Smooth muscle cell (in vitro differentiated cells): ENCODE data around the gene TTC28. TPM values are rescaled to one million over a fixed set of nuclear protein-coding genes. Genes with fewer than 3 reads are reported as not detected.
A peak's percentile ranks its signal among the peaks of the same experiment; 100 is the strongest.

Experiments used
- DNase-seq: peaks from one replicate; lab custom pipeline; 2025; ENCODE audit not compliant: unreplicated experiment; lab: John Stamatoyannopoulos, UW
- H2AFZ ChIP-seq: fragments of 200-600 bp; sonication (generic); 2 replicates; pipeline ENCODE4 v1.6.0; 2016; ENCODE audit warnings: antibody characterized with exemption, low read depth, mild to moderate bottlenecking
- H3F3A ChIP-seq: fragments of 200-600 bp; sonication (generic); 2 replicates; pipeline ENCODE4 v1.6.0; 2017; ENCODE audit warnings: antibody characterized with exemption, low read depth
- H3K27ac ChIP-seq: fragments of 200-600 bp; sonication (generic); 2 replicates; pipeline ENCODE4 v1.5.1; 2016; ENCODE audit warnings: low read depth, mild to moderate bottlenecking
- H3K27me3 ChIP-seq: fragments of 200-600 bp; sonication (generic); 2 replicates; pipeline ENCODE4 v1.6.1; 2016; ENCODE audit warnings: low read depth, mild to moderate bottlenecking
- H3K36me3 ChIP-seq: fragments of 200-600 bp; sonication (generic); 2 replicates; pipeline ENCODE4 v1.5.1; 2016; ENCODE audit warnings: low read depth
- H3K4me1 ChIP-seq: fragments of 200-600 bp; sonication (generic); 2 replicates; pipeline ENCODE4 v1.5.1; 2016; ENCODE audit warnings: low read depth
- H3K4me2 ChIP-seq: fragments of 200-600 bp; sonication (generic); 2 replicates; pipeline ENCODE4 v1.6.0; 2016; ENCODE audit warnings: mild to moderate bottlenecking
- H3K4me3 ChIP-seq: fragments of 200-600 bp; sonication (generic); 2 replicates; pipeline ENCODE4 v1.5.1; 2016; ENCODE audit warnings: mild to moderate bottlenecking
- H3K79me2 ChIP-seq: fragments of 200-600 bp; sonication (generic); 2 replicates; pipeline ENCODE4 v1.6.0; 2016; ENCODE audit warnings: low read depth, mild to moderate bottlenecking
- H3K9ac ChIP-seq: fragments of 200-600 bp; sonication (generic); 2 replicates; pipeline ENCODE4 v1.6.0; 2016; ENCODE audit warnings: low read depth
- H3K9me3 ChIP-seq: fragments of 200-600 bp; sonication (generic); replicated peaks from 2 replicates; pipeline ENCODE4 v1.5.1; 2016; ENCODE audit warnings: low read depth
- H4K20me1 ChIP-seq: fragments of 200-600 bp; sonication (generic); 2 replicates; pipeline ENCODE4 v1.6.0; 2016; ENCODE audit warnings: low read depth
- CTCF ChIP-seq: fragments of 200-600 bp; sonication (generic); IDR thresholded peaks from 2 replicates; pipeline ENCODE4 v1.5.1; 2017; ENCODE audit warnings: borderline replicate concordance, mild to moderate bottlenecking, antibody characterized with exemption; ENCODE audit not compliant: insufficient read depth, poor library complexity, severe bottlenecking
- WGBS: methylation state at CpG from one replicate; pipeline ENCODE4 v1.1.7; 2016; ENCODE audit warnings: low lambda C conversion rate; 5-methylcytosine and 5-hydroxymethylcytosine counted together
- polyA plus RNA-seq: library from polyadenylated mRNA; unstranded; fragments of >200 nt; fragmentation: Nextera tagmentation; extraction: Ambion mirVana; gene quantifications from 2 replicates; pipeline ENCODE4 v1.2.1, GENCODE V29; 2016
- total RNA-seq: library from RNA; depleted of rRNA; stranded (reverse); fragments of >200 nt; gene quantifications from 2 replicates; pipeline ENCODE4 v1.2.3, GENCODE V29; 2014

Gene TTC28
- total and polyA plus RNA-seq, 2 experiments from 2014 or later = 6.3 to 17.9 TPM

DNA sequence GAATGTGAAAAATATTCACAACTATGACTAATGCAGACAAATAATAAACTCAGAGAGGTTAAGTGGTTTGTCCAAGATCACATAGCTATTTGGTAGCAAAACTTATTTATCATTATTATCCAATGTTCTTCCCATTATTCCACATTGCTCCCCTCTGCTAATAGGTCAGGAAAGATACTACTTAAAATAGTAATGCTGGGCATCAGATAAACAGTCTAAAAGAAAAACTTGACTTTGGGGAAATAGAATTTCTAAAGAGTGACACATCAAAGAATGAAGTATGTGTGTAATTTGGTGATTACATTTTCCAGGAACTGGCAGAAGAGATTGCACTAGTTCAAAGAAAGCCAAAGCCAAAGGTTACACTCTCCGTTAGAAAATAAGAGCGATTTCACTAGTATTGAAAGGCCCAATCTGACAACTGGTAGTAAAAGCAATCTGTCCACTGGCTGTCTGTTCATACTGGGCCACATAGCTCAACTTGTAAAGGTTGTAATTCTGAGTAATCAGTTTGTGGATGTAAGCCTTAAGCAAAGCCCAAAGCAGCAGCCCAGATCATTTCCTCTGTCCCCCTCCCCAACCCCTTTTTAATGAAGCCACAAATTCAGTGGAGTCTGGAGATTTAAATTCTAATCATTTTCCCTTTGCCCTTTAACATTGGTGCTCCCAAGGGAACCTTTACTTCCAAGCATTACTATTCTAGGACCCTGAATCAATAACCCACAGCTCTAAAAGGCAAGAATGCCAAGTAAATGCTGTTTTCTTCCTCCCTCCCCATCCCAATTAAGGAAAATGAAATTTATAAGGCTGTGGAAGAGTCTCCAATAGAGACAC, 283.5 kb downstream of the TTC28 start:
- H4K20me1 ChIP-seq = no peaks in the 10 kb centered on the region
- no peaks in the 10 kb centered on the region for H3K79me2 ChIP-seq
- H2AFZ ChIP-seq = no peak overlapping the region
- TF ChIP-seq CTCF = no peak
- peak overlapping the region; percentile 79 for H3K4me2 ChIP-seq
- H3K4me1 ChIP-seq = peaks cover 13% of the 10 kb centered on the region
- H3K4me3 ChIP-seq = no peak overlapping the region
- H3K9ac ChIP-seq = peak overlapping the region; percentile 9
- peaks cover 7% of the 10 kb centered on the region for H3F3A ChIP-seq
- H3K9me3 ChIP-seq = no peaks in the 10 kb centered on the region
- H3K27me3 ChIP-seq = no peaks in the 10 kb centered on the region
- DNase-seq = no peak
- peak overlapping the region; percentile 76 for H3K27ac ChIP-seq
- 4% methylated on average over 2 of the region's 2 CpGs for WGBS
- no peaks in the 10 kb centered on the region for H3K36me3 ChIP-seq

DNA sequence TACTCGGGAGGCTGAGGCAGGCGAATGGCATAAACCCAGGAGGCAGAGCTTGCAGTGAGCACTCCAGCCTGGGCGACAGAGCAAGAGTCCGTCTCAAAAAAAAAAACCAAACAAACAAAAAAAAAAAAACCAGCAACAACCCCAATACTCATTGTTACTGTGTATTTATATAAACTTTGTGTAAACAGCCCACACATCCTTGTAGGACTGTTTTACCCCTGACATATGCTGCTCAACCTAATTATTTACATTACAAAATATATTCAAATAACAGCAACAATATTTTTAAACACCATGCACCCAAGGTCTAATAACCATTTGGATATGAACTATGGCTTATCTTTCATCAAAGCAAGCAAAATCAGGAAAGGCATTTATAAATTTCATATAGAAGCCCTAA, 284.1 kb downstream of the TTC28 start:
- Histone ChIP-seq H4K20me1 (no peaks in the 10 kb centered on the region), H3K4me2 (peak overlapping the region; percentile 79), H3K79me2 (no peaks in the 10 kb centered on the region), H3K27me3 (no peaks in the 10 kb centered on the region), H3K36me3 (no peaks in the 10 kb centered on the region), H3K4me1 (peaks cover 13% of the 10 kb centered on the region), H3F3A (peaks cover 7% of the 10 kb centered on the region), H3K9ac (no peak overlapping the region), H2AFZ (no peak overlapping the region), H3K27ac (peak overlapping the region; percentile 76), H3K4me3 (no peak overlapping the region), H3K9me3 (no peaks in the 10 kb centered on the region)
- WGBS = 94% methylated on average over 4 of the region's 4 CpGs
- no peak for TF ChIP-seq CTCF
- DNase-seq = no peak

GRCh38 chr22:28394513-28395110, 285.0 kb downstream of the TTC28 start:
- H3K27me3 ChIP-seq = no peaks in the 10 kb centered on the region
- H3F3A ChIP-seq = peaks cover 7% of the 10 kb centered on the region
- no peak overlapping the region for H3K4me3 ChIP-seq
- no peaks in the 10 kb centered on the region for H3K9me3 ChIP-seq
- no peak overlapping the region for H3K4me2 ChIP-seq
- no peaks in the 10 kb centered on the region for H4K20me1 ChIP-seq
- peaks cover 13% of the 10 kb centered on the region for H3K4me1 ChIP-seq
- H3K27ac ChIP-seq = no peak overlapping the region
- no peak for DNase-seq
- H3K36me3 ChIP-seq = no peaks in the 10 kb centered on the region
- no peak for TF ChIP-seq CTCF
- H3K9ac ChIP-seq = no peak overlapping the region
- H3K79me2 ChIP-seq = no peaks in the 10 kb centered on the region
- no peak overlapping the region for H2AFZ ChIP-seq
- 99% methylated on average over 2 of the region's 2 CpGs for WGBS
